Bronchial epithelial cell (primary cell): ENCODE results near the gene TRIM2. TPM values are rescaled to one million over a fixed set of nuclear protein-coding genes. Genes with fewer than 3 reads are reported as not detected.
"Not testable (repeated sequence)": the region's sequence is repeated elsewhere in the genome, so short reads cannot be mapped to it uniquely, and the experiment has no call there.

ENCODE experiments used
- DNase-seq: peaks from one replicate; pipeline ENCODE4 v3.0.0-alpha.2; 2010; ENCODE audit warnings: low read depth
- FAIRE-seq: peaks from 2 replicates; lab custom pipeline; 2011; peaks lifted over from hg19 to GRCh38; lab: Jason Lieb, UNC
- H3K27me3 ChIP-seq: 2 replicates; pipeline ENCODE4 v1.5.1; 2011; ENCODE audit warnings: low read length; ENCODE audit not compliant: control insufficient read depth, insufficient read depth
- H3K36me3 ChIP-seq: 2 replicates; pipeline ENCODE4 v1.5.1; 2011; ENCODE audit warnings: low read length; ENCODE audit not compliant: control insufficient read depth, insufficient read depth
- H3K4me3 ChIP-seq: 2 replicates; pipeline ENCODE4 v1.5.1; 2011; ENCODE audit warnings: mild to moderate bottlenecking, low read depth, low read length, control low read depth
- CTCF ChIP-seq: IDR thresholded peaks from 2 replicates; pipeline ENCODE4 v1.5.1; 2011; ENCODE audit warnings: mild to moderate bottlenecking, moderate library complexity, low read length, control low read depth, inconsistent platforms; ENCODE audit not compliant: insufficient read depth, severe bottlenecking
- total RNA-seq: library from RNA; depleted of rRNA; stranded (reverse); fragments of >200 nt; gene quantifications from 2 replicates; pipeline ENCODE4 v1.2.1, GENCODE V29; 2014

The TRIM2 gene
- total RNA-seq, 1 donor from 2014 or later, result 7.1 TPM

GRCh38 chr4:153160821-153161220 lies 43.4 kb upstream of the TRIM2 start:
- Histone ChIP-seq H3K36me3 (no peaks in the 10 kb centered on the region), H3K27me3 (peaks cover 5% of the 10 kb centered on the region), H3K4me3 (no peak overlapping the region)
- FAIRE-seq, result no peak
- no peak for DNase-seq
- no peak for TF ChIP-seq CTCF

- Histone ChIP-seq H3K4me3 (no peak overlapping the region), H3K27me3 (peaks cover 5% of the 10 kb centered on the region), H3K36me3 (no peaks in the 10 kb centered on the region)
- no peak for TF ChIP-seq CTCF
- DNase-seq, result no peak
- no peak for FAIRE-seq
These were observed 42.8 kb upstream of the TRIM2 start for GRCh38 chr4:153161226-153161963.

GRCh38 chr4:153165236-153165635 lies 39.0 kb upstream of the TRIM2 start:
- not testable (repeated sequence) for H3K4me3 ChIP-seq, FAIRE-seq, H3K27me3 ChIP-seq, H3K36me3 ChIP-seq, DNase-seq

- TF ChIP-seq CTCF, result no peak
- H3K27me3 ChIP-seq, result no peaks in the 10 kb centered on the region
- H3K4me3 ChIP-seq, result no peak overlapping the region
- no peaks in the 10 kb centered on the region for H3K36me3 ChIP-seq
- no peak for FAIRE-seq
- DNase-seq, result peak; percentile 46
These were observed 37.3 kb upstream of the TRIM2 start for GRCh38 chr4:153166716-153167501.

- DNase-seq, result no peak
- Histone ChIP-seq H3K27me3 (no peaks in the 10 kb centered on the region), H3K36me3 (no peaks in the 10 kb centered on the region), H3K4me3 (no peak overlapping the region)
- FAIRE-seq, result no peak
- TF ChIP-seq CTCF, result no peak
These were observed 34.5 kb upstream of the TRIM2 start for GRCh38 chr4:153169776-153170175.

GRCh38 chr4:153170407-153170806 lies 33.8 kb upstream of the TRIM2 start:
- Histone ChIP-seq H3K27me3 (no peaks in the 10 kb centered on the region), H3K36me3 (no peaks in the 10 kb centered on the region), H3K4me3 (no peak overlapping the region)
- DNase-seq (no peak), FAIRE-seq (no peak)
- TF ChIP-seq CTCF, result no peak
